GM15510 (cell line): Measurements from ENCODE around the gene NES.

Source experiments
- POLR2A ChIP-seq: IDR thresholded peaks from 3 replicates; pipeline ENCODE4 v1.6.1; 2011; ENCODE audit warnings: borderline replicate concordance; ENCODE audit not compliant: insufficient read length; ENCODE audit errors: extremely low read depth

NES gene

GRCh38 chr1:156691191-156691590 is 14.0 kb upstream of the NES start:
- no peak for TF ChIP-seq POLR2A

- TF ChIP-seq POLR2A = no peak
These were observed 13.4 kb upstream of the NES start for GRCh38 chr1:156690675-156691036.

GRCh38 chr1:156689953-156690674 is 12.9 kb upstream of the NES start:
- no peak for TF ChIP-seq POLR2A

DNA sequence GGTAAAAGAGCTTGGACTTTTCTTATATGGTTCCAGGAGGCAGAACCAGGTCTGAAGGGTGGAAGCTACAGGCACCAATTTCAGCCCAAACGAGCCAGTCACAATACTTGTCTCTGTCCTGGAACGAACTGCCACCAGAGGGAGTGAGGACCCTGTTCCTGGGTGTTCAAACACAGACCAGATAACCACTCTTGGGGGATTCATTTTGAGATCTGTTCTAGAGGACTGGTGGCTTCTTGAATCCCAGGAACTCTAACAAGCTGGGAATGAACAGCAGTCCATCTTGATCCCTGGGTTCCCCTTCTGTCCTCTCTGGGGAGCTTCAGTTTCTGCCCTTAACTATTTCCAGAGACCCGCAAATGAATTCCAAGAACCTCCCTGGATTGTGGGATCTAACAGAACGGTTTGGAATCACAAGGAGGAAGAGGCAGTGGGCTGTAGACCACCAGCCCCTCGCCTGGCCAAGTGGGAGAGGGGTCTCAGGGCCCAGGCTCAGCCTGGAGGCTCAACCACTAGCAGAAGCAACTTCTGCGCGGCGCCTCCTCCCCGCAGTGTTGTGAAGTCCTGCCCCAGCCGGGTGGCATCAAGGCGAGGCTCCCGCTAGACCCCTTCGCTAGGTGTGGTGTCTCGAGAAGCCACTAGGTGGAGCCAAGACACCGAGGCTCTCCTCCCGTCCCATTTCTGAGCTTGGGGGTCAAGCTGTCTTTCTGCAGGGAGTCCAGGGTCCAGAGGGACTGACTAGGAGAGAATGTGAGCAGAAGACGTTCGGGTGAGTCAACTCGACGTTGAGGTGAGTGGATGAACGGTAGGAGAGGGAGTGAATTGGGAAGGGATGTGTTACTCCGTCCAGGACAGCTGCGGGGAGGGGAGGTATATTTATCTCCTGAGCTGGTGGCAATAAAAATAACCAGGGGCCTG is 12.1 kb upstream of the NES start:
- no peak for TF ChIP-seq POLR2A

- TF ChIP-seq POLR2A = no peak
These were observed 7.1 kb upstream of the NES start for GRCh38 chr1:156684227-156684782.

DNA sequence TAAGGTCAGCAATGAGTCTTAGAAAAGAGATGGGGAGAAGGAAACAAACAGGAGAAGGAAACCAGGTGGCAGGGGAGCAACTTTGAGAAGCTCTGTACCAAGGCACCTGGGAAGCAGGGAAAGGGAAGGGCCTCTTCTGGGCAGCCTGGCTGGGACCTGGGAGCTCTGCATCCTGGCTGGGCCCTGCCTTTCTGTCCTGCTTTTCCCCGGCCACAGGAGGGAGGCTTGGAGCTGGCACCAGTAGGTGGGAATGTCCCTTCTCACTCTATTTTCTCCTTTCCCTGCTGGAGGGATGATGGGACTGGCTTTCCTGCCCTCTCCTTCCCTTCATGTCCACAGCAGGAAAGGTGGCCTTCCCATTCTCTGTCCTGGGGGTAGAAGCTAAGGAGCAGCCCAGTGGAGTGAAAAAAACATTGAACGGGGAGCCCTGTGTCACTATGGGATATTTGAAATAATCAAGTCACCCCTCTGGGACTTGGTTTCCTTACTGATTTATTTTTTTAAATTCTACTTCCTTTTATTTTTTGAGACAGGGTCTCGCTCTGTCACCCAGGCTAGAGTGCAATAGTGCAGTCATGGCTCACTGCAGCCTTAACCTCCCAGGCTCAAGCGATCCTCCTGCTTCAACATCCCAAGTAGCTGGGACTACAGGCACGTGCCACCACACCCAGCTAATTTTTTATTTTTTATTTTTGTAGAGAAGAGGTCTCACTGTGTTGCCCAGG is 5.1 kb upstream of the NES start:
- TF ChIP-seq POLR2A = no peak

- no peak for TF ChIP-seq POLR2A
These were observed 4.2 kb upstream of the NES start for GRCh38 chr1:156681196-156681960.

- TF ChIP-seq POLR2A = no peak
These were observed 2.8 kb upstream of the NES start for GRCh38 chr1:156680056-156680455.

DNA sequence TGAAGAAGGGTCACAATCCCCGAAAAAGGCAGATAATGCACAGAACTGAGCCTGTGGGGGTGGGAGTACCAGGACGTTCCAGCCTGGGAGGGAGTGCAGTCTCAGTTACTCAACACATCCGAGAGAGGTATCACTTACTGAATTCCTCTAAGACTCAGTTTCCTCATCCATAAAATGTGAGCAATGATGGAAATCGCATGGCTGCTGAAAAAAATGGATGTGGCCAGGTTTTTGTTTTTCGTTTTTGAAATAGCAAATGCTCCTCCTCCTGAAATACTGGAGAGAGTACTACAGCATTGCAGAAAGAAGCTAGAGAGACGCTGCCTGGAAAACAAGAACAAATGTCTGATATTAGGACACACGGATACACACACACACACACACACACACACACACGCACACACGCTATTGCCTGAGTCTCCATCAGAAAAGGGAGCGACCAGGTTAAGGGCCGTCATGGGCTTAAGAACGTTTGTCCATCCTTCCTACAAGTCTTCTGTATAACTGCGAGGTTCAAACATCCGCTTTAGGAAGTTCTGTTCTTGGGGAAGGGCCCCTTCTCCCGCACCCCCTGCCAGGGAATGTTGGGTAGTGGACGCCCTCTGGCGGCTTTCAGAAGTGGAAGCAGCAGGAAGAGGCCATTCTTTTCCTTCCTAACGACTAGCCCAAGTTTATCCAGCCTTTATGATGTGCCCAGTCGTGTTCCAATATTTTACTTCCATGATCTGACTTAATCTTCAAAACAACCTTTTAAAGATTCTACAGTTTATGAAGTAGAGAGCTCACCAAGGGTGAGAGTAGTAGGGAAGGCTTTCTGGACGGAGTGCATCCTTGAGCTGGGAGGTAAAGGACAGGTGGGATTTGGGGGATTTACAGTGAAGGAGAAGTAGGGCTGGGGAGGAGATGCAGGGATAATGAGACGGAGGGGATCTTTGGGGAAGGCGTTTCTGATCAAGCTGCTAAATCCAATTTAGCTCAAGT is 699 bp upstream of the NES start:
- no peak for TF ChIP-seq POLR2A

- TF ChIP-seq POLR2A = no peak
These were observed 940 bp downstream of the NES start for GRCh38 chr1:156676114-156676819.

DNA sequence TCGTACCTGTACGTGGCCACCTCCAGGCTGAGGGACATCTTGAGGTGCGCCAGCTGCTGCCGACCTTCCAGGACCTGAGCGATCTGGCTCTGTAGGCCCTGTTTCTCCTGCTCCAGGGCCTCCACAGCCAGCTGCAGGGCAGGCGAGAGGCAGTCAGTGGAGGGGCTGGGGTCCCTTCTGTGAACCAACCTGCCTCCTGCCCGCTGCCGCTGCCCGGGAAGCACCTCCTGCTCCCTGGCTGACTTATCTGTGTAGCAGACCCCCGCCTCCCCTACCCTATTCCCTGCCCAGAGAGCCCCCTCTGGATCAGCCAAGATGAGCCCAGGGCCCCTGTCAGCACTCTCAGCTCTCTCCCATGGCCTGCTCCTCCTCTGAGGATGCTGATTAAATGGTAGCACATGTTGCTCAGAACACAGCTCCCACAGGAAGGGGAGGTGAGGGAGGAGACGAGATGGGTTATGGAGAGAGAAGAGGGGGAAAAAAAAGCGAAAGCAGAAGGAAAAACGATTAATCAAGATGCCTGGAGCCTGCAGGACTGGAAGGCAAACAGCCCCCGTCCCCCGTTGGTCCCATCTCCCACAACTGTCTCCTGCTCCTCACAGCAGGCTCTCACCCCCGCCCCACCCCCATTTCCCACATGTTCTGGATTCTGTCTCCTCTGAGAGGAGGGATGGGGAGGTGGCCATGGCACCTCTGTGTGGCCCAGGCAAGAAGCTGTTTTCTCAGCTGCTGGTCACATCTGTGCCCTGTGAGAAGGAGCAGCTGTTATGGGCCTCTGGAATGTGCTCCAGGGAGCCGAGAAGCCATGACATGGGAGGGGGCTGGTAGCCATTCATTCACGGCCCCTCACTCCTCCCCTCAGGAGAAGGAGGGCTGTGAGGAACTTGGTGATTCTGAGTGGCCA is 1.7 kb downstream of the NES start:
- TF ChIP-seq POLR2A = no peak

- TF ChIP-seq POLR2A = no peak
These were observed 3.7 kb downstream of the NES start for GRCh38 chr1:156673387-156674121.
